Activated CD8-positive, alpha-beta memory T cell treated with anti-CD3 and anti-CD28 coated beads, Interleukin-2, amount 50 U/mL, for 48 hours (primary cell): ENCODE data around the gene AKR1C4.
"Not testable (repeated sequence)": the region's sequence is repeated elsewhere in the genome, so short reads cannot be mapped to it uniquely, and the experiment has no call there.

ENCODE experiments used
- DNase-seq: peaks from one replicate; pipeline ENCODE4 v3.0.0-alpha.2; 2020

The AKR1C4 gene

GRCh38 chr10:5209776-5210175 lies 13.1 kb downstream of the AKR1C4 start:
- DNase-seq, result not testable (repeated sequence)

- DNase-seq, result not testable (repeated sequence)
Observed at GRCh38 chr10:5210261-5210660, 13.6 kb downstream of the AKR1C4 start.

- DNase-seq, result no peak
Observed at GRCh38 chr10:5211696-5212536, 15.3 kb downstream of the AKR1C4 start.

GRCh38 chr10:5216801-5217200 lies 20.2 kb downstream of the AKR1C4 start:
- no peak for DNase-seq

GRCh38 chr10:5219262-5219661 lies 22.6 kb downstream of the AKR1C4 start:
- DNase-seq, result no peak

- DNase-seq, result not testable (repeated sequence)
Observed at GRCh38 chr10:5222942-5223341, 26.3 kb downstream of the AKR1C4 start.

- no peak for DNase-seq
Observed at GRCh38 chr10:5229019-5229418, 32.4 kb downstream of the AKR1C4 start.

- no peak for DNase-seq
Observed at GRCh38 chr10:5233324-5233723, 36.7 kb downstream of the AKR1C4 start.

GRCh38 chr10:5234106-5234860 lies 37.6 kb downstream of the AKR1C4 start:
- DNase-seq, result no peak

- DNase-seq, result not testable (repeated sequence)
Observed at GRCh38 chr10:5237541-5237940, 40.9 kb downstream of the AKR1C4 start.

- no peak for DNase-seq
Observed at GRCh38 chr10:5242585-5242984, 45.9 kb downstream of the AKR1C4 start.

GRCh38 chr10:5243521-5243987 lies 46.9 kb downstream of the AKR1C4 start:
- DNase-seq, result no peak

- no peak for DNase-seq
Observed at GRCh38 chr10:5252177-5253037, 55.8 kb downstream of the AKR1C4 start.

GRCh38 chr10:5254488-5254887 lies 57.9 kb downstream of the AKR1C4 start:
- no peak for DNase-seq

GRCh38 chr10:5257768-5258167 lies 61.1 kb downstream of the AKR1C4 start:
- not testable (repeated sequence) for DNase-seq

GRCh38 chr10:5259132-5259951 lies 62.7 kb downstream of the AKR1C4 start:
- no peak for DNase-seq

- DNase-seq, result no peak
Observed at GRCh38 chr10:5259952-5260578, 63.4 kb downstream of the AKR1C4 start.

- DNase-seq, result no peak
Observed at GRCh38 chr10:5260828-5261227, 64.2 kb downstream of the AKR1C4 start.

- DNase-seq, result no peak
Observed at GRCh38 chr10:5265139-5265538, 68.5 kb downstream of the AKR1C4 start.

- DNase-seq, result no peak
Observed at GRCh38 chr10:5266351-5266750, 69.7 kb downstream of the AKR1C4 start.

- no peak for DNase-seq
Observed at GRCh38 chr10:5266804-5267203, 70.2 kb downstream of the AKR1C4 start.

- no peak for DNase-seq
Observed at GRCh38 chr10:5268234-5268633, 71.6 kb downstream of the AKR1C4 start.
